Bronchial epithelial cell (primary cell): ENCODE results near the gene RAB8B. TPM values are rescaled to one million over a fixed set of nuclear protein-coding genes. Genes with fewer than 3 reads are reported as not detected.

Experiments
- DNase-seq: peaks from one replicate; pipeline ENCODE4 v3.0.0-alpha.2; 2010; ENCODE audit warnings: low read depth
- FAIRE-seq: peaks from 2 replicates; lab custom pipeline; 2011; peaks lifted over from hg19 to GRCh38; lab: Jason Lieb, UNC
- H3K27me3 ChIP-seq: 2 replicates; pipeline ENCODE4 v1.5.1; 2011; ENCODE audit warnings: low read length; ENCODE audit not compliant: control insufficient read depth, insufficient read depth
- H3K36me3 ChIP-seq: 2 replicates; pipeline ENCODE4 v1.5.1; 2011; ENCODE audit warnings: low read length; ENCODE audit not compliant: control insufficient read depth, insufficient read depth
- H3K4me3 ChIP-seq: 2 replicates; pipeline ENCODE4 v1.5.1; 2011; ENCODE audit warnings: mild to moderate bottlenecking, low read depth, low read length, control low read depth
- total RNA-seq: library from RNA; depleted of rRNA; stranded (reverse); fragments of >200 nt; gene quantifications from 2 replicates; pipeline ENCODE4 v1.2.1, GENCODE V29; 2014
- TF ChIP-seq, protein P1 (sequence below): IDR thresholded peaks from 2 replicates; pipeline ENCODE4 v1.5.1; 2011; ENCODE audit warnings: mild to moderate bottlenecking, moderate library complexity, low read length, control low read depth, inconsistent platforms; ENCODE audit not compliant: insufficient read depth, severe bottlenecking

The RAB8B gene
- total RNA-seq, 1 donor from 2014 or later = 18.7 TPM

- Histone ChIP-seq H3K27me3 (no peaks in the 10 kb centered on the region), H3K4me3 (no peak overlapping the region), H3K36me3 (no peaks in the 10 kb centered on the region)
- DNase-seq (no peak), FAIRE-seq (no peak)
- TF ChIP-seq, protein P1, sequence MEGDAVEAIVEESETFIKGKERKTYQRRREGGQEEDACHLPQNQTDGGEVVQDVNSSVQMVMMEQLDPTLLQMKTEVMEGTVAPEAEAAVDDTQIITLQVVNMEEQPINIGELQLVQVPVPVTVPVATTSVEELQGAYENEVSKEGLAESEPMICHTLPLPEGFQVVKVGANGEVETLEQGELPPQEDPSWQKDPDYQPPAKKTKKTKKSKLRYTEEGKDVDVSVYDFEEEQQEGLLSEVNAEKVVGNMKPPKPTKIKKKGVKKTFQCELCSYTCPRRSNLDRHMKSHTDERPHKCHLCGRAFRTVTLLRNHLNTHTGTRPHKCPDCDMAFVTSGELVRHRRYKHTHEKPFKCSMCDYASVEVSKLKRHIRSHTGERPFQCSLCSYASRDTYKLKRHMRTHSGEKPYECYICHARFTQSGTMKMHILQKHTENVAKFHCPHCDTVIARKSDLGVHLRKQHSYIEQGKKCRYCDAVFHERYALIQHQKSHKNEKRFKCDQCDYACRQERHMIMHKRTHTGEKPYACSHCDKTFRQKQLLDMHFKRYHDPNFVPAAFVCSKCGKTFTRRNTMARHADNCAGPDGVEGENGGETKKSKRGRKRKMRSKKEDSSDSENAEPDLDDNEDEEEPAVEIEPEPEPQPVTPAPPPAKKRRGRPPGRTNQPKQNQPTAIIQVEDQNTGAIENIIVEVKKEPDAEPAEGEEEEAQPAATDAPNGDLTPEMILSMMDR = no peak
Measured at GRCh38 chr15:63191895-63192618, 2.7 kb downstream of the RAB8B start.

GRCh38 chr15:63192619-63193206 lies 3.3 kb downstream of the RAB8B start:
- Histone ChIP-seq H3K36me3 (no peaks in the 10 kb centered on the region), H3K4me3 (no peak overlapping the region), H3K27me3 (no peaks in the 10 kb centered on the region)
- no peak for DNase-seq
- no peak for FAIRE-seq
- TF ChIP-seq, protein P1 = no peak

DNA sequence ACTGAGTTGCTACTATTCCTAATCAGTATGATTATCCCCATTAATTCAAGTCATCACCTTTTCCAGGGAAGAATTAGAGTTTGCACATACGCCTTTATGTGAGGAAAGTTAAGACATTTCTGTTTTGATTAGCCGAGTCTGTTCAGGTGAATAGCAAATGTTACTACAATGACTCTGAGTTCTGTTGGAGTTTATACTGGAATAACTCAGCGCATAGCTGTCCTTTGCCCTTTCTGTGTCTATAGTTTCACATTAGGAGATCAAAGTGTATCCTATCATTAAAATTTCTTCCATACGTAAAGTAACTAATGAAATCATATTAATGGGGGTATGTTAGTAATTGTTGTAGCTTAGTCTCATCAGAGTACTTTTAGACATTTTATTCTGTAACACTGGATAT lies 4.9 kb downstream of the RAB8B start:
- no peak for DNase-seq
- no peak overlapping the region for H3K4me3 ChIP-seq
- no peak for FAIRE-seq
- TF ChIP-seq, protein P1 = no peak
- no peaks in the 10 kb centered on the region for H3K36me3 ChIP-seq
- no peaks in the 10 kb centered on the region for H3K27me3 ChIP-seq

DNA sequence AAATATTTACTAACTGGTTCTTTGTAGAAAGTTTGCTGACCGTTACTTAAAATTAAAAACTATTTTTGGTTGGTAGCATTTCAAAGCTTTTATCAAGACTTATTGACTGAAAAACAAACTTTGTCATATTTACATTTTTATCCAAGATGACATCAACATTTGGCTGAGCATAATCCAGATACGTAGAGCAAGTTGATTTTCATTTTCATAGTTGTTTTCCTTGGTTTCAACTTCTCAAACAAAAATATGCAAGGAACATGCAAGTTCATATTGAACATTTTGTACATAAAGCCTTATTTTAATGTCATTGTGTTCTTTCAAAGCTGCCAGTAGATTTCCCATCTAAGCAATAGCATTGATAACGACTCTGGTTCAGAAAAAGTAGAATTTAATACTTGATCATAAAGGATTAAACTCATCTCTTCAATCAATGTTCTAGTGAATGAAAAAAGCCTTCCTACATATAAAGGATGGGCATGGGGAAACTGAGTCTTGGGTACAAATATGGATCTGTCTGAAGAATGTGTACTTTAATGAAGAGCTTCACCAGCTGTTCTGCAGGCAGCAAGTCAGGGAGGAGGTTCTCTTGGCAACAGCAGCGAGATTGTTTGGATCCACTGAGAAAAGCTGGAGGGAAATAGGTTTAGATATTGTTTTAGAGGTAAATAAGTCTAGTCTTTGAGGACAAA lies 5.6 kb downstream of the RAB8B start:
- no peaks in the 10 kb centered on the region for H3K36me3 ChIP-seq
- no peaks in the 10 kb centered on the region for H3K27me3 ChIP-seq
- TF ChIP-seq, protein P1 = no peak
- H3K4me3 ChIP-seq = no peak overlapping the region
- FAIRE-seq (no peak), DNase-seq (no peak)

DNA sequence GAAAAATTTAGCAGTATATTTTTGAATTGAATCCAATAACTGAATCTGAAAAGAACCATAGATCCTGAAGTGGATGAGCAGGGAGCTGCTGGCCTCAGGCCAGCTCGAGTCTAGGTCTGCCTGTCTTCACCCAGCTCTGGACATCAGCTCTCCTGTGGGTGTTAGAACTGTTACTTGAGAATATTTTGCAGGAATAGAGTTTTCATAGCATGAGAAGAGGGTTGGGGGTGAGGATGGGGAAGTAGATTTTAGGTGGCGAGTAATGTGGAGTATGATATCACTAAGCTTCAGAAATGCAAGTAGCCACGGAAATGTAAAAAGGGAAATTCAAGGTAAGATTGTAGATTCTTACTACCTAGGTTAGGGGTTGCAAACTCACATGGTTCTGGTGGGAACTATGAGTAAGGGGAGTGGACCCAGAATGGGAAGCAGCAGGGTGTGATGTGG lies 6.2 kb downstream of the RAB8B start:
- TF ChIP-seq, protein P1 = no peak
- Histone ChIP-seq H3K27me3 (no peaks in the 10 kb centered on the region), H3K4me3 (no peak overlapping the region), H3K36me3 (no peaks in the 10 kb centered on the region)
- FAIRE-seq (no peak), DNase-seq (no peak)
